Ascending aorta (tissue), 2 donors: Measurements from ENCODE around the gene WDR82. TPM values are rescaled to one million over a fixed set of nuclear protein-coding genes. Genes with fewer than 3 reads are reported as not detected.
A peak's percentile ranks its signal among the peaks of the same experiment; 100 is the strongest.
"Not testable (repeated sequence)": the region's sequence is repeated elsewhere in the genome, so short reads cannot be mapped to it uniquely, and the experiment has no call there.

Source experiments
- DNase-seq, 2 donors: peaks; one replicate each; pipeline ENCODE4 v3.0.0-alpha.2; 2019; ENCODE audit warnings: low spot score in 2 of 2
- H3K27ac ChIP-seq, 2 donors: fragments of 200-600 bp; sonication (generic); one replicate each; pipeline ENCODE4 v1.5.1; 2016 to 2017; ENCODE audit warnings: mild to moderate bottlenecking in 1 of 2
- H3K27me3 ChIP-seq: fragments of 200-600 bp; sonication (generic); one replicate; pipeline ENCODE4 v1.5.1; 2017
- H3K36me3 ChIP-seq, 2 donors: fragments of 200-600 bp; sonication (generic); one replicate each; pipeline ENCODE4 v1.5.1; 2016
- H3K4me1 ChIP-seq, 2 donors: fragments of 200-600 bp; sonication (generic); one replicate each; pipeline ENCODE4 v1.5.1; 2016 to 2017; ENCODE audit warnings: mild to moderate bottlenecking in 1 of 2
- H3K4me3 ChIP-seq, 2 donors: fragments of 200-600 bp; sonication (generic); one replicate each; pipeline ENCODE4 v1.5.1; 2016 to 2017; ENCODE audit warnings: mild to moderate bottlenecking in 1 of 2
- H3K9me3 ChIP-seq, 2 donors: fragments of 200-600 bp; sonication (generic); one replicate each; pipeline ENCODE4 v1.5.1; 2016
- CTCF ChIP-seq, 3 experiments: fragments of 200-600 bp in 2 of 3; fragments of 450-650 bp in 1 of 3; sonication (generic) in 2 of 3; IDR thresholded peaks; one replicate each; pipeline ENCODE4 v1.5.1; 2016 to 2019; ENCODE audit warnings: antibody characterized with exemption in 3 of 3, mild to moderate bottlenecking in 1 of 3, moderate library complexity in 1 of 3
- intact Hi-C: fragments of 100-400 bp; cut with DNase I; formaldehyde crosslinking; loops from one replicate; pipeline ENCODE4 v1.15.1; 2023
- total RNA-seq: library from RNA; depleted of rRNA; stranded (reverse); fragments of >200 nt; gene quantifications from one replicate; pipeline ENCODE4 v1.1.0, GENCODE V29; 2016

The WDR82 gene
- total RNA-seq, 1 donor from 2014 or later = 42.0 TPM

GRCh38 chr3:52272831-52273230 lies 5.6 kb downstream of the WDR82 start:
- Histone ChIP-seq H3K27me3 (no peaks in the 10 kb centered on the region), H3K4me1 (peaks cover 14 to 49% of the 10 kb centered on the region in 2 donors), H3K9me3 (no peaks in the 10 kb centered on the region), H3K4me3 (no peak overlapping the region), H3K27ac (no peak overlapping the region), H3K36me3 (peaks cover 27 to 30% of the 10 kb centered on the region in 2 donors)
- intact Hi-C loops = loop anchor here (10.0 kb wide), 2 partner anchors 218 to 412 kb away; partner anchors contain the start of genes DUSP7, GNL3 and PBRM1
- DNase-seq = no peak
- TF ChIP-seq CTCF (IDR thresholded peaks at IDR 0.05) = no peak

- not testable (repeated sequence) for H3K9me3 ChIP-seq, H3K27me3 ChIP-seq
- H3K36me3 ChIP-seq = peaks cover 34 to 37% of the 10 kb centered on the region in 2 donors
- peaks cover 14 to 49% of the 10 kb centered on the region in 2 donors for H3K4me1 ChIP-seq
- peak in 1 of 2 donors; percentile 44 for DNase-seq
- H3K4me3 ChIP-seq = peak overlapping the region in 1 of 2 donors; percentile 17
- H3K27ac ChIP-seq = peak overlapping the region; percentile 18 to 46
- intact Hi-C loops = loop anchor here (10.0 kb wide), 2 partner anchors 217 to 413 kb away; partner anchors contain the start of genes DUSP7, GNL3 and PBRM1
These were observed 6.3 kb downstream of the WDR82 start for GRCh38 chr3:52272172-52272571.

- intact Hi-C loops = loop anchor here (10.0 kb wide), 2 partner anchors 216 to 414 kb away; partner anchors contain the start of genes DUSP7, GNL3 and PBRM1
- H3K36me3 ChIP-seq = peaks cover 49 to 56% of the 10 kb centered on the region in 2 donors
- no peak overlapping the region for H3K4me3 ChIP-seq
- DNase-seq = no peak
- H3K27ac ChIP-seq = peak overlapping the region; percentile 13 to 56
- peaks cover 3 to 35% of the 10 kb centered on the region in 2 donors for H3K4me1 ChIP-seq
- no peaks in the 10 kb centered on the region for H3K27me3 ChIP-seq
- H3K9me3 ChIP-seq = no peaks in the 10 kb centered on the region
- TF ChIP-seq CTCF (IDR thresholded peaks at IDR 0.05) = no peak
These were observed 8.1 kb downstream of the WDR82 start for GRCh38 chr3:52270252-52270754.

GRCh38 chr3:52269776-52270175 lies 8.7 kb downstream of the WDR82 start:
- no peaks in the 10 kb centered on the region for H3K27me3 ChIP-seq
- DNase-seq = no peak
- intact Hi-C loops = loop anchor here (10.0 kb wide), 2 partner anchors 215 to 415 kb away; partner anchors contain the start of genes DUSP7, GNL3 and PBRM1
- H3K9me3 ChIP-seq = no peaks in the 10 kb centered on the region
- H3K4me3 ChIP-seq = no peak overlapping the region
- H3K4me1 ChIP-seq = peaks cover 3 to 35% of the 10 kb centered on the region in 2 donors
- peak overlapping the region; percentile 13 to 56 for H3K27ac ChIP-seq
- peaks cover 52 to 60% of the 10 kb centered on the region in 2 donors for H3K36me3 ChIP-seq
- no peak for TF ChIP-seq CTCF (IDR thresholded peaks at IDR 0.05)

GRCh38 chr3:52268036-52268435 lies 10.4 kb downstream of the WDR82 start:
- TF ChIP-seq CTCF (IDR thresholded peaks at IDR 0.05) = no peak
- Histone ChIP-seq H3K27me3 (no peaks in the 10 kb centered on the region), H3K4me1 (peaks cover 3 to 29% of the 10 kb centered on the region in 2 donors), H3K4me3 (no peak overlapping the region), H3K36me3 (peaks cover 66 to 75% of the 10 kb centered on the region in 2 donors), H3K27ac (no peak overlapping the region), H3K9me3 (no peaks in the 10 kb centered on the region)
- no peak for DNase-seq
- intact Hi-C loops = no loop called here

GRCh38 chr3:52265387-52265786 lies 13.1 kb downstream of the WDR82 start:
- no peaks in the 10 kb centered on the region for H3K9me3 ChIP-seq
- peaks cover 85 to 97% of the 10 kb centered on the region in 2 donors for H3K36me3 ChIP-seq
- DNase-seq = no peak
- no peak overlapping the region for H3K4me3 ChIP-seq
- H3K4me1 ChIP-seq = peaks cover 3 to 10% of the 10 kb centered on the region in 2 donors
- H3K27me3 ChIP-seq = no peaks in the 10 kb centered on the region
- intact Hi-C loops = no loop called here
- H3K27ac ChIP-seq = no peak overlapping the region
- TF ChIP-seq CTCF (IDR thresholded peaks at IDR 0.05) = no peak
